Muscle layer of duodenum (tissue), 2 donors: ENCODE results near the gene OTUD3.
"Not testable (repeated sequence)": the region's sequence is repeated elsewhere in the genome, so short reads cannot be mapped to it uniquely, and the experiment has no call there.

Experiments used
- H3K27ac ChIP-seq: one replicate; pipeline ENCODE4 v1.7.0; 2013; ENCODE audit warnings: mild to moderate bottlenecking, low read length
- H3K27me3 ChIP-seq: one replicate; pipeline ENCODE4 v1.7.0; 2013; ENCODE audit warnings: low read depth, mild to moderate bottlenecking, control low read depth, low read length
- H3K36me3 ChIP-seq, 2 donors: one replicate each; pipeline ENCODE4 v1.7.0; 2013; ENCODE audit warnings: low read length in 2 of 2, control low read depth in 1 of 2, mild to moderate bottlenecking in 1 of 2; ENCODE audit not compliant: insufficient read depth in 2 of 2, control insufficient read depth in 1 of 2
- H3K4me1 ChIP-seq, 2 donors: one replicate each; pipeline ENCODE4 v1.7.0; 2013; ENCODE audit warnings: low read length in 2 of 2, mild to moderate bottlenecking in 2 of 2, control low read depth in 1 of 2, moderate library complexity in 1 of 2; ENCODE audit not compliant: insufficient read depth in 2 of 2, control insufficient read depth in 1 of 2
- H3K4me3 ChIP-seq, 2 donors: one replicate each; pipeline ENCODE4 v1.7.0; 2013; ENCODE audit warnings: low read length in 2 of 2, low read depth in 1 of 2, mild to moderate bottlenecking in 1 of 2
- H3K9me3 ChIP-seq, 2 donors: one replicate each; pipeline ENCODE4 v1.7.0; 2013; ENCODE audit warnings: low read length in 2 of 2, control low read depth in 1 of 2, mild to moderate bottlenecking in 1 of 2; ENCODE audit not compliant: control insufficient read depth in 1 of 2
- donor health status: healthy.

The OTUD3 gene

GRCh38 chr1:19920132-19920710, 38.0 kb downstream of the OTUD3 start:
- Histone ChIP-seq H3K9me3 (no peaks in the 10 kb centered on the region), H3K27ac (no peak overlapping the region), H3K4me1 (peaks cover 0 to 5% of the 10 kb centered on the region in 2 donors), H3K36me3 (peaks cover 0 to 2% of the 10 kb centered on the region in 2 donors), H3K4me3 (no peak overlapping the region), H3K27me3 (no peaks in the 10 kb centered on the region)

- no peaks in the 10 kb centered on the region for H3K9me3 ChIP-seq
- H3K4me3 ChIP-seq, result no peak overlapping the region
- peaks cover 0 to 5% of the 10 kb centered on the region in 2 donors for H3K4me1 ChIP-seq
- no peaks in the 10 kb centered on the region for H3K36me3 ChIP-seq
- no peak overlapping the region for H3K27ac ChIP-seq
- no peaks in the 10 kb centered on the region for H3K27me3 ChIP-seq
Measured at GRCh38 chr1:19921310-19921709, 39.1 kb downstream of the OTUD3 start.

DNA sequence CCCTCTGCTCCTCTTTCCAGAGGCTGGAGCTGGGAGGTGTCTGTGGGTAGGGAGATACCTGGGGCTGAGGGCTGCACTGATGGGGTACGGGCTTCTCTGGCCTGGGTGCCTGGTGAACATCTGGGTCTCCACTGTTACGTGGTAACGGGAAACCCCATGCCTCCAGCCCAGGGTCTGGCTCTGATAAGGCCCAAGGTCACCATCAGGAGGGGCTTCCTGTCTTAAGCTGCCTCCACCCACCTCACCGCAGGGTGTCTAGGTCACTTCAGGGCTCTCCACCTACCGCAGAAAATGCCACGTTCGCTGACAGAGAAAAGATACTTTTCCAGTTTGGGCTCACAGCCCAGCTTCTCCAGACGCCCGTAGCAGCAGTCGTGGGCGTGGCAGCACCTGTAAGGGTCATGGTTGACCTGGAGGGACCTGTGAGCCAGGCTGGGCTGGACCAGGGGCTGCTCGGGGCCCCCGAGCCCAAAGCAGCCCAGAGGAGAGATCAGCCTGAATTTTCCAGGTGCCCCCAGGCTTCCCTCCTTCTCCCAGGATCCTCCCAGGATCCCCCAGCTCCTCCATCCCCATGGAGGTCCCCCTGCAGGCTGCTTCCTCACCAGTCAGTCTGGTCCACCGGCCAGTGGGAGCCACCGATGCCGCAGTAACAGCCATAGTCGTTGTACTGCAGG, 40.0 kb downstream of the OTUD3 start:
- Histone ChIP-seq H3K4me3 (no peak overlapping the region), H3K9me3 (no peaks in the 10 kb centered on the region), H3K36me3 (no peaks in the 10 kb centered on the region), H3K4me1 (peaks cover 0 to 5% of the 10 kb centered on the region in 2 donors), H3K27me3 (no peaks in the 10 kb centered on the region), H3K27ac (no peak overlapping the region)

DNA sequence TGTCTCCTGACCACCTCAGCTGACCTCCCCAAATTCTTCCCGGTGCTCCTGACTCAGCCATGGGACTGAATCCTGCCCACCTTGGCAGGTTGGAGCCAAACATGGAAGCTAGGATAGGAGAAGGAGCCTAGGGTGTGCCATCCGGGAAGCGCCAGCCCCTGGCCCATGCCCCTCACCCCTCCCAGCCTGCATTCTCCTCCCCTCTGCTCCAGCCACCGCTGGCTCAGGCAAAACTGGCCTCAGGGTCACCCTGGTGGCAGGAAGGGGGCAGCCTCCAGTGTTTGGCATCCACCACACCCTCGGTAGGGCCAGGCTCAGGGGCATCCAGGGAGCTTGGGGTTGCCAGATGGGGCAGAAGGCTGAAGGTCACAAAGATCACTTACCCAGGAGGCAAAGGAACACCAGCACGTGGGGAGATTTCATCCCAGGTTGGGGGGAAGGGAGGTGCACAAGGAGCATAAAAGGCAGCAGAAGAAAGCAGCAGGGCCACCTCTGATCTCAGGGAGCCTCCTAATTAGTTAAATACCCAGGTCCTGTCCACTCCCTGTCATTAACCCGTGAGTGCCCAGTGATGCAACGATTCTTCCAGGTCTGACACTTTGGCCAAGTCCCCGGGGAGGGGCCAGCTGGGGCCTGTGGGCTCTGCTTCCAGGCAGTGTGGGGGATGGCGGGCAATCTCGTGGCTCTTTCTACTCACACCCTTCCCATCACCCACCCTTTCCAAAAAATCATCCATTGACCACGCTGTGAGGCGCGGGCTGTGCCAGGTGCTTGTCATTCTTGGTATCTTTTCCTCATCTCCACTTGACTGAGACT, 41.1 kb downstream of the OTUD3 start, which contains the start of gene PLA2G2E:
PLA2G2E (minus strand) TSS at position 481 of the 816 bp plus-strand sequence; CDS start at position 423, 58 bp downstream.
- H3K36me3 ChIP-seq, result no peaks in the 10 kb centered on the region
- H3K4me3 ChIP-seq, result no peak within 1 kb of the TSS
- H3K27ac ChIP-seq, result no peak within 1 kb of the TSS
- no peaks in the 10 kb centered on the region for H3K9me3 ChIP-seq
- no peaks in the 10 kb centered on the region for H3K27me3 ChIP-seq
- H3K4me1 ChIP-seq, result no peaks in the 10 kb centered on the region

DNA sequence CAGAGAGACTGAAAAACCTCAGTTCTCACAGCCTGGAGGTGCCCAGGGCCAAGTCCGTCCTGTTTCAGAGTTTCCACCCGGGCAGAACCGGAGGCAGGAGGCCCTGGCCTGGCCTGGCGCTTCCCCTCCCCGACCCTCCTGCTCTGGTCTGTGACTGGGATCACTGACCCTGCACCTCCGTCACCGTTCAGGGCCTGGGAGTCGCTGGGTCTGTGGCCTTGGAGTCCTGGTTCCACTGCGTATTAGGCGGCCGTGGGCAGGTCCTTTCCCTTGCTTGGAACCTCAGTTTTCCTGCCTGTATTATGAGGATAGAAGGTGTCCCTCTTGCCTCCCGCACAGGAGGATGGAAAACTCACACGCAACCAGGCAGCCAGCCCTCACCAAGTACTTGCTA, 41.8 kb downstream of the OTUD3 start:
- Histone ChIP-seq H3K4me1 (no peaks in the 10 kb centered on the region), H3K36me3 (no peaks in the 10 kb centered on the region), H3K4me3 (no peak overlapping the region), H3K9me3 (no peaks in the 10 kb centered on the region), H3K27ac (no peak overlapping the region), H3K27me3 (no peaks in the 10 kb centered on the region)

DNA sequence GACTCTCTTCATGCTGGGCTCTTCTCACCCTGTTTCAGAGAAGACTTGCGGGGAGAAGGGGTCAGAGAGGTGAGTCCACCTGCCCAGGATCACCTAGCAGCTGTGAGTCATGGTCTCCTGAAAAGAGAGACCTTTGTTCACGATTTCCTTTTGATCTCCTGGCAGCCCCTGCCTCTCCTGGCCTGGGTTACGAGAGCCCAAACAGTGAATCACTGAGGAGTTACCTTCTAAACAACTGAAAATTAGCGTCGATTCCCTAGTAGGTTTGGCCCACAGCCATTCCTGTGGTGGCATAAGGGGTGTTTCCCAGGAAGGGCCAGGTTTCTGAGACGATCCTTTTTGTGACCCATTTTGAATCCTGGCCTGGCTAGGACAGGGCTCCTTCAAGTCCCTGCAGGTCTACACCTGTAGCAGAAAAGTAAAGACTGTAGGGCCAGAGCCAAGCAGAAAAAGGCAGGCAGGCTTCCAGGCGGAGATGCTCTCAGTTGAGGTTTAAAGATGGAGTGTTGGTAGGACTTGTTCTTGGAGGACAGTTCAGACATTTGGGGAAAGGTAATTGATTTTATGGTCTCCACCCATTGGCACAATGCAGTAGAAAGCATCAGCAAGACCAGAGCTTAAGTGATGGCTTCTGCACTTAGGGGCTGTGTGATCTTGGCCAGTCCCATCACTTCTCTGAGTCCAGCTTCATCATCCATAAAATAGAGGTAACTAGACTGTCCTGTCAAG, 43.3 kb downstream of the OTUD3 start:
- no peaks in the 10 kb centered on the region for H3K4me1 ChIP-seq
- H3K36me3 ChIP-seq, result no peaks in the 10 kb centered on the region
- H3K4me3 ChIP-seq, result no peak overlapping the region
- no peaks in the 10 kb centered on the region for H3K27me3 ChIP-seq
- no peak overlapping the region for H3K27ac ChIP-seq
- peaks cover under 1% of the 10 kb centered on the region in 2 donors for H3K9me3 ChIP-seq

- no peak overlapping the region for H3K4me3 ChIP-seq
- H3K9me3 ChIP-seq, result peaks cover 10 to 11% of the 10 kb centered on the region in 2 donors
- no peaks in the 10 kb centered on the region for H3K27me3 ChIP-seq
- no peaks in the 10 kb centered on the region for H3K36me3 ChIP-seq
- H3K4me1 ChIP-seq, result no peaks in the 10 kb centered on the region
- H3K27ac ChIP-seq, result no peak overlapping the region
Measured at GRCh38 chr1:19926296-19927129, 44.3 kb downstream of the OTUD3 start.

DNA sequence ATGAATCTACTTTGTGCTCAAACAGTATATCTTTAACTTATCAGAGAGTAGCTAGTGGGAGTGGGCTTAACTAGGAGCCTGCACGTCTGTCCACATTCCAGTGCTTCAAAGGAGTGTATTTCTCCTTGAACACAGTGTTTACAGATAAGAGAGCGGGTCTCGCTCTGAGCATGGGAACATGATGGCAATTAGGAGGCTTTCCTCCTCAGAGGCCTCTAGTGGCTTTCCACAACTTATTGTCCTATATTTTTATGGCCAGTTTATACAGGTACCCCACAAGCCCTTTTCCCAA, 44.9 kb downstream of the OTUD3 start:
- not testable (repeated sequence) for H3K4me3 ChIP-seq, H3K27ac ChIP-seq, H3K27me3 ChIP-seq

DNA sequence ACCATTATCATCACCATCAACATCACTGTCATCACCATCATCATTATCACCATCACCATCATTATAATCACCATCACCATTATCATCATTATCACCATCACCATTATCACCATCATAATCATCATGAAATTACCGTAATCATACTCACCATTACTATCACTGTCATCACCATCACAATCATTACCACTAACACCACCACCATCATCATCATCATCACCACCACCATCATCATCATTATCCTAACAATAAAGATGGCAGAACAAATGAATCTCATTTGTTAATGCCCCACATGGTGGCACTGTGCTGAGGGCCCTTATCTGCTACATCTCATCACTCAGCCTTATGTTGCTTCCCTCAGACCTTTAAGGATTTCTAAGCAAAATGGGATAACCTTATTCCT, 50.7 kb downstream of the OTUD3 start:
- no peaks in the 10 kb centered on the region for H3K4me1 ChIP-seq
- H3K9me3 ChIP-seq, result peaks cover 20 to 24% of the 10 kb centered on the region in 2 donors

More for the DNA sequence above, 44.9 kb downstream of the OTUD3 start:
- H3K4me1 ChIP-seq, H3K36me3 ChIP-seq: not testable (repeated sequence)
- peaks cover 15 to 16% of the 10 kb centered on the region in 2 donors for H3K9me3 ChIP-seq

DNA sequence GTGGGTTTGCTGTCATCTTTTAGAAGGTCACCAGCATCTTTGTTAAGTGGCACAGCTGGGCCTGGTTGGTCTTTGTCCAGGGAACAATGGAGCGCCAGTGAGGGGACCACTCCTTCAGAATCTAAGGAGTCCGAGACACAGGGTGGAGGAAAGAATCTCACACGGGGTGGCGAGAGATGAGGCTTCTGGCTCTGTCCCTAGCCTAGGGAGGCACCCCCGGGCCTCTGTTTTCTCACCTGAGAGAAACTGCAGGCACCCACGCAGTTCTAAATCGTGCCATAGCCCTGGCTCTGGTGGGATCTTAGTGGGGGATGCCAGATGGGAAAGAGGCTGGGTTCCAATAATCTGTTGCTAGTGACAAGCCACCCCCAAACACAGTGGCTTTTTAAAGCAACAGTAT, 52.1 kb downstream of the OTUD3 start:
- H3K36me3 ChIP-seq, result no peaks in the 10 kb centered on the region
- H3K27ac ChIP-seq, result no peak overlapping the region
- H3K9me3 ChIP-seq, result peaks cover 20 to 24% of the 10 kb centered on the region in 2 donors
- H3K4me3 ChIP-seq, result no peak overlapping the region
- no peaks in the 10 kb centered on the region for H3K4me1 ChIP-seq
- H3K27me3 ChIP-seq, result no peaks in the 10 kb centered on the region

More for the DNA sequence above, 50.7 kb downstream of the OTUD3 start:
- no peaks in the 10 kb centered on the region for H3K27me3 ChIP-seq
- H3K27ac ChIP-seq, result no peak overlapping the region
- no peak overlapping the region for H3K4me3 ChIP-seq
- no peaks in the 10 kb centered on the region for H3K36me3 ChIP-seq
